Left lung (tissue), 10 donors: ENCODE results near the gene DACH1. TPM values are rescaled to one million over a fixed set of nuclear protein-coding genes. Genes with fewer than 3 reads are reported as not detected.
A peak's percentile ranks its signal among the peaks of the same experiment; 100 is the strongest.

ENCODE experiments used
- ATAC-seq: fragments of 200-7000 bp; cut with Tn5 transposase; one replicate; pipeline ENCODE4 v1.9.1; 2020; ENCODE audit warnings: moderate library complexity
- DNase-seq, 4 donors: peaks; one replicate each; pipeline ENCODE4 v3.0.0-alpha.2; 2013 to 2020
- H3K27ac ChIP-seq, 2 donors: fragments of 200-600 bp; sonication (generic) in 1 of 2; one replicate each; pipeline versions ENCODE4 v1.5.0 to v1.8.0; 2020 to 2021
- H3K27me3 ChIP-seq, 2 donors: fragments of 200-600 bp; sonication (generic) in 1 of 2; one replicate each; pipeline versions ENCODE4 v1.5.0 to v1.8.0; 2020 to 2021
- H3K36me3 ChIP-seq, 2 donors: fragments of 200-600 bp; sonication (generic) in 1 of 2; one replicate each; pipeline versions ENCODE4 v1.5.0 to v1.8.0; 2020 to 2021
- H3K4me1 ChIP-seq, 2 donors: fragments of 200-600 bp; one replicate each; pipeline ENCODE4 v1.8.0; 2021
- H3K4me3 ChIP-seq, 2 donors: fragments of 200-600 bp; sonication (generic) in 1 of 2; one replicate each; pipeline versions ENCODE4 v1.5.0 to v1.8.0; 2020 to 2021; ENCODE audit warnings: mild to moderate bottlenecking in 1 of 2
- H3K9me3 ChIP-seq, 2 donors: fragments of 200-600 bp; sonication (generic) in 1 of 2; one replicate each; pipeline versions ENCODE4 v1.5.0 to v1.8.0; 2020 to 2021
- CTCF ChIP-seq, 2 donors: fragments of 200-600 bp; sonication (generic) in 1 of 2; IDR thresholded peaks; one replicate each; pipeline versions ENCODE4 v1.5.0 to v1.8.0; 2021; ENCODE audit warnings: antibody characterized with exemption in 2 of 2
- intact Hi-C, 2 donors: fragments of 100-400 bp; cut with DNase I; formaldehyde crosslinking; loops; one replicate each; pipeline versions ENCODE4 v1.11.2 to v1.14.2; 2022
- polyA plus RNA-seq, 6 donors: library from polyadenylated mRNA; unstranded; fragments of 120-200 nt; gene quantifications; one replicate each; pipeline ENCODE4 v1.2.1, GENCODE V29; 2013; ENCODE audit not compliant: insufficient read length in 6 of 6
- total RNA-seq, 2 donors: library from RNA; stranded (reverse); fragmentation: NEBNext Ultra II Directional; extraction: Animal tissue kit (Norgen Biotek cat#: 25700); gene quantifications; one replicate each; pipeline ENCODE4 v1.2.1, GENCODE V29; 2021
- donor health status: DM: no; HTN: yes; CAD: no.
- donor health status: DM: no; HTN: no; CAD: no.

Gene DACH1
- total and polyA plus RNA-seq, 8 donors = 4.6 to 47.5 (median 43.9) TPM

GRCh38 chr13:71464686-71465085, 402.3 kb downstream of the DACH1 start:
- Histone ChIP-seq H3K4me3 (no peak overlapping the region), H3K36me3 (no peaks in the 10 kb centered on the region), H3K27me3 (no peaks in the 10 kb centered on the region), H3K27ac (no peak overlapping the region), H3K9me3 (no peaks in the 10 kb centered on the region), H3K4me1 (no peaks in the 10 kb centered on the region)
- TF ChIP-seq CTCF (IDR thresholded peaks at IDR 0.05) = no peak
- intact Hi-C loops = no loop called here
- ATAC-seq (no peak), DNase-seq (no peak)

- intact Hi-C loops = no loop called here
- no peaks in the 10 kb centered on the region for H3K4me1 ChIP-seq
- no peaks in the 10 kb centered on the region for H3K36me3 ChIP-seq
- no peak overlapping the region for H3K4me3 ChIP-seq
- H3K27me3 ChIP-seq = no peaks in the 10 kb centered on the region
- H3K27ac ChIP-seq = no peak overlapping the region
- no peak for DNase-seq
- ATAC-seq = no peak
- H3K9me3 ChIP-seq = no peaks in the 10 kb centered on the region
- TF ChIP-seq CTCF (IDR thresholded peaks at IDR 0.05) = no peak
These were observed 405.1 kb downstream of the DACH1 start for GRCh38 chr13:71461892-71462291.

GRCh38 chr13:71460211-71460610, 406.8 kb downstream of the DACH1 start:
- intact Hi-C loops = no loop called here
- Histone ChIP-seq H3K4me3 (no peak overlapping the region), H3K36me3 (no peaks in the 10 kb centered on the region), H3K9me3 (no peaks in the 10 kb centered on the region), H3K4me1 (no peaks in the 10 kb centered on the region), H3K27me3 (no peaks in the 10 kb centered on the region), H3K27ac (no peak overlapping the region)
- no peak for TF ChIP-seq CTCF (IDR thresholded peaks at IDR 0.05)
- DNase-seq (no peak), ATAC-seq (peak; percentile 16)

- Histone ChIP-seq H3K9me3 (no peaks in the 10 kb centered on the region), H3K4me3 (no peak overlapping the region), H3K4me1 (no peaks in the 10 kb centered on the region), H3K27me3 (no peaks in the 10 kb centered on the region), H3K36me3 (no peaks in the 10 kb centered on the region), H3K27ac (no peak overlapping the region)
- DNase-seq (no peak), ATAC-seq (no peak)
- no peak for TF ChIP-seq CTCF (IDR thresholded peaks at IDR 0.05)
- intact Hi-C loops = no loop called here
These were observed 407.3 kb downstream of the DACH1 start for GRCh38 chr13:71459708-71460107.

GRCh38 chr13:71457645-71458044, 409.4 kb downstream of the DACH1 start:
- H3K4me3 ChIP-seq = no peak overlapping the region
- no peak for TF ChIP-seq CTCF (IDR thresholded peaks at IDR 0.05)
- intact Hi-C loops = no loop called here
- H3K9me3 ChIP-seq = no peaks in the 10 kb centered on the region
- no peaks in the 10 kb centered on the region for H3K36me3 ChIP-seq
- H3K27ac ChIP-seq = no peak overlapping the region
- H3K27me3 ChIP-seq = no peaks in the 10 kb centered on the region
- H3K4me1 ChIP-seq = no peaks in the 10 kb centered on the region
- DNase-seq (peak in 2 of 4 donors; percentile 75 to 83), ATAC-seq (no peak)
